Measurements from ENCODE around the gene COX4I1.

Gene COX4I1

DNA sequence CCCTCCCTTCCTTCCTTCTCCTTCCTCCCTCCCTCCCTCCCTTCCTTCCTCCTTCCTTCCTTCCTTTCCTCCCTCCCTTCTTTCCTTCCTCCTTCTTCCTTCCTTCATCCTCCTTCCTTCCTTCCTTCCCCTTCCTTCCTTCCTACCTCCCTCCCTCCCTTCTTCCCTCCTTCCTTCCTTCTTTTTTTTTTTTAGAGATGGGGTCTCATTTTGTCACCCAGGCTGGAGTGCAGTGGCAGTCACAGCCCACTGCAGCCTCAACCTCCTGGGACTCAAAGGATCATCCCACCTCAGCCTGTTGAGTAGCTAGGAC lies 44.6 kb downstream of the COX4I1 start:
- DNase-seq: no peak

DNA sequence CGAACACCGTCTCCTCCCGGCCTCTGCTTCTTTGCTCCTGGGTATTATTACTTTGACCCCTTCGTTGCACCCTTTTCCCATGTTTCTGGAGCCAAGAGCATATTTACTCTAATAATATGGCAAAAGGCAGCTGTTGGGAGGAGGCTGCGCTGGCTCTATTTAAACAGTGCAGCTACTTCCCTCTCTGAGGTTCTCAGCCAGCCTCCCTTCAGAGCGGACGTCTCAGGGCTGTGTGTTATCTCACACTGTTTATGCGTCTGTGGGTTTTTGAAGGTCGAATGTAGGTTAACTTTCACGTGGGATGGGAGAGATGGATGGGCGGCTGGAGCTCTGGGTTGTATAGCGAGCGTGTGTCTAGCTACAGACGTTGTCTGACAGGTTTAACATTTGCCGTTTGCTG lies 45.3 kb downstream of the COX4I1 start:
- DNase-seq: no peak

DNA sequence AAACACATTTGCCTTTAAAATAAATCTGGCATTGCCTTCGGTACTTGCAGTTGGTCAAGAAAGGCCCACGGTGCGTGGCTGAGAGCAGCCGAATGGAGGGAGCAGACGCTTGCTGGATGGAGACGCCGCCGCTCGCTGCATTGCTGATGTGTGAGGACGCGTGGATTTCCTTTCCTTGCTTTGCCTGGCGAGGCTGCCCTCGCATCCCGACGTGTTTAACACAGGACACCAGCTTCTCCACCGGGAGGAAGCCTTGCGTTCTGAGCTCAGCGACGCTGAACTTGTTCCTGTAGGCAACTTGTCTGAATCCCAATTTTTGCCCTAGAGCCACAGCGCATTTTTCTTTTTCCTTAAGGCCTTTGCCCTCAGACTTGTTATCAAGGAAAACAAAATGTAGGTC lies 45.8 kb downstream of the COX4I1 start:
- no peak for DNase-seq

DNA sequence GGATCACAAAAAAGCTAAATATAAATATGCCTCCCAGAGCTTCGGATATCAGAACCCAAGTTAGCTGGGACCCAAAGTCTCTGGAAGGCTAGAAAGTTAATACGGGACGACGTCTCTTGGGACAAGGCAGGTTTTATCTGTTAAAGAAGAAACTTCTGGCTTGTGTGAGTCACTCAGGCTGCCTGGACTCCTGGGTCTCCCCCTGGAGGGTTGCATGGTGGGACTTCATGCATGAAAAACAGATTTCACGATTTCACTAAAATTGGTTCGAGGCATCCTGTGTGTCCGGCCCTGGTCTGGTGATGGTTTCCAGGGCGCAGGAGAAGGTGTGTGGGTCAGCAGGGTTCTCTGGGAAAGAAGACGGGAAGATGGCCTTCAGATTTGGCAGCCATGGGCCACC lies 47.0 kb downstream of the COX4I1 start:
- no peak for DNase-seq

DNA sequence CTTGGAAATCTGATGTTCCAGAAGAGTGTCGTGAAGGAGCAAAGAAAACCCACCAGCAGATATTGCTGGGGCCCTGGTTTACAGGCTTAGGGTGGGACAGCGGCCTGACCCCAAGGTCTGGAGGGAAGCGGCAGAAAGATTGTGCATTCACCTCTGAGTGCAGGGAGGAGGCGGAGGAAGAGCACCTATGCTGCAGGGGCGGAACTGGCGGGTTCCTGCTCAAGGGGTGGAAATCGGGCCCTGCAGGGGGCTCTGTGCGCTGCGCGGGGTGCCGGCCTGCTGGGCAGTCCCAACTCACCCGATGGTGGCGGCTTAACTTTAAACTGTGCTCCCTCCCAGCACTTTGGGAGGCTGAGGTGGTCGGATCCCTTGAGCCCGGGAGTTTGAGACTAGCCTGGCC lies 47.5 kb downstream of the COX4I1 start:
- no peak for DNase-seq

DNA sequence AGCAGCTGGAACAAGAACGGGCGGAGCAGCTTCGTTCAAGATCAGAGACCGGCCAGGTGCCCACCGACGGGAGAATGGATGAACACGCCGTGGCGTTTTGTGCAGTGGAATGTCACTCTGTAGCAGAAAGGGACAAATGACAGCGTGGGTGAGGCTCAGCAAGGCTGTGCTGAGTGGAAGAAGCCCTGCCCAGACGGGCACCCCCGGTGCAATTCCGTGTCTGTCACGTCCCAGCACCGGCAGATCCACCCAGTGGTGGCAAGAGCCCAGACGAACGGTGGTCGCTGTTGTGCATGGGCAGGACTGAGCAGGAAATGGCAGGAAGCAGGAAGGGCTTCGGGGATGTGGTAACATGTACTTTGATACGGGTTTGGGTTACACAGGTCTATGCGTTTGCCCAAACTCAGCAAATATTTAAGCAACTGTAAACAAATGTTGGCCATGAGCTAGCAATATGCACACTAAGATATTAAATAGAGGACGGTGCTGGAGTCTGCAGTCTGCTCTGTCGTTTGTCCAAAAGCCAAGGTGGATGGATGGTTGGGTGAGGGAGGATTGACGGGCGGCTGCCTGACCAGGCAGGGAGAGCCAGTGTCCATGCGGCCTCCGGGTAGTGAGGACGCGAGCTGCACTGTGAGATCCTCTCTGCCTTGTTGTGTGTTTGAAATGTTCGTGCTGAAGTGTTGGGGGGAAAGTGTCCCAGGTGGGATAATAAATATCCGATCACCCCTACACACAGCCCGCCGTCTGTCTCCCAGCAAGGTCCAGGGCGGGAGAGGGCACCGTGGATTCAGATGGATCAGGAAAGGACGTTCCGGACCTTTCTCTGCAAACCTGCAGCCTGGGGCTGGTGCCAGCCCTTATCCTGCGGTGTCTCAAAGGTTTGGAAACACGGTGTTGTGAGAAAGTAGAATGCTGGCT lies 48.4 kb downstream of the COX4I1 start:
- no peak for DNase-seq

DNA sequence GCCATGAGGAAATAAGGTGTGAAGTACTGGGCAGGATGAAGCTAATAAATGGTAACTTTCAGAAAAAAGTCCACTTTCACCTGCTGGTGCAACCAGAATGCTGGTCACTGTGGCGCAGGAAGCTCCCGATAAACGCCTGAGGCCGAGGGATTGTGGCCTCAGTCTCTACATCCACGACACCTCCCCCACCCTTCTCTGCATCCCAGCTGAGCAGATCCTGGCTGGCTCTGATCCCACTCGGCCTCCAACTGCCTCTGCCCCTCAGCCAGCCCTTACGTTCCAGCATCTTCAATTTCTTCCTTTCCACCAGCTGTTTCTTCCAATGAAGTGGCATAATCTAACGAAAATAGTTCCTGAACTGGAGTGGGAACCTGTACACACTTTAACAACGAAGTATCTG lies 49.5 kb downstream of the COX4I1 start:
- DNase-seq: no peak

DNA sequence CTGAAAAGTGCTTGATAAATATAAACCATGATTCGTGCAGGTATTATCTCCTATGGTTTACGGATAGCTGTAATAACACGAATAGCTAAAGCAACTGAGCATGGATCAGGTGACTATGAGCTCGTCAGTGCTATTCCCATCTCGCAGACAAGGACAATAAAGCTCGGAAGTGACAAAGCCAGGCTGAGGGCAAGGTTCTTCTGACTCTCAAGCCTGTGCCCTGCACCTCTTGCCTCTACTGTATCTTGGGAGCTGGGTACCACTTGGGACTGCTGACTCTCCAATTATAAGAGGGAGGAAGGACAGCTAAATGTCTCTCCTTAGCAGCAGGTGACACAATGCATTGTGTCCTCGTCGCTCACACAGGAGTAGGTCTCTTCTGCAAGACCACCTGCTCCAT lies 49.9 kb downstream of the COX4I1 start:
- no peak for DNase-seq

DNA sequence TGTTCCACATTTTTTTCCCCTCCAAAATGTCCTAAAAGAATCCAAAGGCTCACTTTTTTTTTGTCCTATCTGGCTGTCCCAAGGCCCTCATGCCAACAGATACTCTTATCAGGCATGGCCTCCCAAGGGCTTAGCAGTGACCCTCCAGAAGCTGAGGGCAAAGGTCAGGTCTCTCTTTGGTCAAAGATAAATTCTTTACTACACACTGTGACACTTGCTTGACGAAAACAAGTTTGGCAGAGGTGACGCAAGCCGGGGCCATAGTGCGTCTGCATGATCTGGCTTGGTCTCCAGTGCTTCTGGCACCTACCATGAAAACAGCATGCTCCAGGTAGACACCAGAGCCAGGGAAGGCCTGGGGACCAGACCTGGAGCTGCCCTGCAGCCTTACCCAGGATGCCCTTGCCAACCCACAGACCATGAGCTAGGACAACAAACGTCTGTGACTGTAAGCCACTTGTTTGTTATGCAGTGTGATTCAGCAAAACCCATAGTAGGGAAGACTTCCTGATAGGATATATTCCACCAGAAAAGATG lies 50.9 kb downstream of the COX4I1 start:
- no peak for DNase-seq

DNA sequence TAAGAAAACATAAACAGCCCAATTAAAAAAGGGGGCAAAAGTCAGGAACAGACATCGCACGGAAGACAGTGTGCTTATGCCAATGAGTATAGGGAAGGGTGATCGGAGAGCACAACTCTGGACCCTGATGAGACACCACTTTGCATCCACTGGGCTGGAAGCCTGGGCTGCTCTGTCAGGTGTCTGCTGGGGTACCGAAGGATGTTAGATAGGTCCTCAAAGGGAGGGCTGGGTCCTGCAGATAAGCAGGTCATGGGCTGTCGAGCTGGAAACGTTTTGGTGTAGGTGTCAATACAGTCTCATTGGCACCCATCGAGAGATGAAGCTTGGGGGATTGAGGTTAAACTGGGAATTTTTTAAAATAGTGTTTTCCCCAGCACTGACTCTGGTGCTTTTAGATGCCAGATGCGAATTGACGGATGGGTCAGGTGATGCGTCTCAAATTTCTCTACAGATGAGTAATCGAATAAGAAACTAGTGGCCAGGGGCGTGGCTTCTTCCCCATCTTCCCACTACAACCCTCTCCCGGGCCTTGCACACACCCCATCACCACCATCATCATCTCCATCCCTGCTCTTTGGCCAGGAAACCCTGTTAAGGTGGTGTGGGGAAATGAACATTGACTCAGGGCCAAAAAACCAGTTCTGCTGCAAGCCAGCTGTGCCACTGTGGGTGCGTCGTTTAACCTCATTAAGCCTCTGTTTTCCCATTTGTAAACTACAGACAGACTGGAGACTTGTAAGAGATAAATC lies 51.7 kb downstream of the COX4I1 start:
- no peak for DNase-seq

DNA sequence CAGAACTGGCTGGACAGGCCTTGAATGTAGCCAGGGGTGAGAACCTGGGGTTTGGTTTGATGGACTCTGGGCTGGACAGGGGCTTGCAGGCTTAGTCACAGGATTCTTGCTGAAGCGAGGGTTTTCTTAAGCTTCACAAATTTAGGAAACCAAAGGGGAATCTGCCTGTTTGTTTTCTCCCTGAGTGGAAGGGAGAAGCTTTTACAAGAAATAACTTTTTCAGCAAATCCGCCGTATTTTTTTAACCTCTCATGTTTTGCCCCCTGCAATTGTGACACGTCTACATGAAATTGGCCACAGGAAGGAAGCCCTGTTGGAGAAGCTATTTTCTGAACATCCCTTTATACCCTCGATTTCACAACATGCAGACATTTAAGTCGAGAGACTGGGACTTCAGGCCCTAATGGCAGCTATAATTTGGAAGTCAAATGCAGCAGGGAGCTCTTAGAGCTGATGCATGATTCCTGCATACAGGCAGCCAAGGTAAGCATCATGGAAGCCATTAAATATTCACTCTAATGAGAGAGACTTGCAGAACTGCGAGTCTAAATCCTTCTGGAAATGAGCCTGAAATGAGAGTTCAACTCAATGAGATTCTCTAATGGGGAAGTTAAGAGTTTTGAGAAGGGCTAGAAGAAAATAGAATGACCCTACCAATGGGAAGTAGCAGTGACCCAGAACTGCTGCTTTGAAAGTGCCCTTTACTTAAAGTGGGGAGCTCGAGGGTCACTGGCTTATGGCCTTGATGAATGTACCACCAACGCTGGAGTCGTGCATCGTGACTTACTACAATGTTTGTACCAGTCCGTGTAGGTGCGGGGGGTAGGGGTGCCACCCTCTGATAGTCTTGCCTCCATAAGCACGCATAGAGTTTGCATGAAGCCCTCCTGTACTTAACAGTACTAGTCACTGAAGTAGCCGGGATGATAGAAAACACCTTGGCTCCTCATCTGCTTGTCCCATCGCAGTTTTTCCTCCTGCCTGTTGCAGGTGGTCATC lies 54.4 kb downstream of the COX4I1 start:
- no peak for DNase-seq

DNA sequence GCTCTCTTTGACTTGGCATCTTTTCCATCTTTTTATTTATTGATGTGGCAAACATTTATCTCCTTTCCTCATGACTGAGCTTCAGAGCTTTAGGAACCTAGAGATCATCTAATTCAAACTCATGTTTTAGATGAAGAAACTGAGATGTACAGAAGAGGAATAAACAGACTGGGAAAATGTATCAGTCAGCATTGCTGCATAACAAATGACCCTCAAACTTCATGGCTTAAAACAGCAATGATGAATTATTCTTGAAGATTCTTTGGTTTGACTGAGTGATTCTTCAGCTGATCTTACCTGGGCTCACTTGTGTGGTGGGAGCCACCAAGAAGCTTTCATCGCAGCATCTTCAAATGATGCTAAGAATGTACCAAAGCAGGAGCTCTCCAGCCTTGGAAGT lies 55.4 kb downstream of the COX4I1 start:
- DNase-seq: no peak

DNA sequence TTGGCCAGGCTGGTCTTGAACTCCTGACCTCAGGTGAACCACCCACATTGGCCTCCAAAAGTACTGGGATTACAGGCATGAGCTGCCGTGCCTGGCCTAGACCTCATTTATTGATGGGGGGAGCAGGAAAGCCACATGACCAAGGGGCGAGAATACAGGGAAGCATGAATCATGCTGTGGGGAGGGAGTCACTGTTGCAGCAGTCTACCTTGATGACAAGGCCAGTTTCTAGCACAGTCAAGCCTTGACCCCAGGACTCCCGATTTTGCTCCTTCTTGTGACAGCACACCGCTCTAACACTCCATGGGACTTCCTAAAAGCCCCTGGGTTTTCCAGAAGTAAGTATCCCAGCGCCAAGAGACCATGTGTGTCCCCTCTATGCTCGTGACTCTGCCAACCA lies 56.6 kb downstream of the COX4I1 start:
- DNase-seq: no peak

DNA sequence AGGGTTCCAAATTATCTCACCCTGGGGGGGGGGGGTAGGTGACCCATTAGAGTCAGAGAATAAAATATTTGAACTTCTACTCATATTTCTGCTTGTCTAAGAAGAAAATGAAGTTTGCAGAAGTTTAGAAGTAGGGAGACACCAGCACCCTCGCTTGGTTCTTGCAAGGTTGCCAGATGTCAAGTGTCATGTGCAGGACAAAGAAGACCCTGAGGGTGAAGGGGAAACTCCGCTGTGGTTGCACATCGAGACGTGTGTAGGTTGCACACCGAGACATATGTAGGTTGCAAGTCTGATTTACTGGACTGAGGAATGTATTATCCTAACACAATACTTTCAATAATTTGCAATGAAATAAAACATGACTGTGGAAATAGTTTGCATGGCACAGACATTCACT lies 57.1 kb downstream of the COX4I1 start:
- DNase-seq: no peak
